Activated T-cell treated with anti-CD3 and anti-CD28 coated beads for 48 hours (primary cell): Measurements from ENCODE around the gene CHRNA7.
"Not testable (repeated sequence)": the region's sequence is repeated elsewhere in the genome, so short reads cannot be mapped to it uniquely, and the experiment has no call there.

ENCODE experiments used
- DNase-seq: peaks from one replicate; pipeline ENCODE4 v3.0.0-alpha.2; 2020; ENCODE audit warnings: low read depth

The CHRNA7 gene

GRCh38 chr15:32193780-32194179, 163.5 kb downstream of the CHRNA7 start:
- DNase-seq: not testable (repeated sequence)

- not testable (repeated sequence) for DNase-seq
These were observed 165.9 kb downstream of the CHRNA7 start for GRCh38 chr15:32196206-32196605.

- DNase-seq: not testable (repeated sequence)
These were observed 168.6 kb downstream of the CHRNA7 start for GRCh38 chr15:32198938-32199337.

GRCh38 chr15:32209081-32209480, 178.8 kb downstream of the CHRNA7 start:
- DNase-seq: not testable (repeated sequence)

- DNase-seq: no peak
These were observed 188.4 kb downstream of the CHRNA7 start for GRCh38 chr15:32218666-32219065.
